Activated CD4-positive, alpha-beta T cell treated with anti-CD3 and anti-CD28 coated beads, Interleukin-2, amount 10 ng/mL, durations not matched to agents 7 days and 5 days (primary cell): Measurements from ENCODE around the gene TPP2. TPM values are rescaled to one million over a fixed set of nuclear protein-coding genes. Genes with fewer than 3 reads are reported as not detected.

Experiments used
- CTCF ChIA-PET: fragments of 350-600 bp; sonication (Branson Sonifier 250); formaldehyde crosslinking; loops from one replicate; lab custom pipeline; 2021; ENCODE audit warnings: antibody characterized with exemption; lab: Charles Lee
- POLR2A ChIA-PET: fragments of 350-600 bp; sonication (Branson Sonifier 250); formaldehyde crosslinking; loops from one replicate; lab custom pipeline; 2021; ENCODE audit warnings: antibody characterized with exemption; lab: Charles Lee
- DNase-seq: peaks from one replicate; pipeline ENCODE4 v3.0.0-alpha.2; 2020
- H3K27ac Mint-ChIP-seq: one replicate; pipeline ENCODE4 v1.8.0; 2021; ENCODE audit warnings: mild to moderate bottlenecking, moderate library complexity, mixed read lengths
- H3K27me3 Mint-ChIP-seq: one replicate; pipeline ENCODE4 v1.8.0; 2021; ENCODE audit warnings: mixed read lengths
- H3K36me3 Mint-ChIP-seq: one replicate; pipeline ENCODE4 v1.8.0; 2021; ENCODE audit warnings: low read depth, mixed read lengths
- H3K4me1 Mint-ChIP-seq: one replicate; pipeline ENCODE4 v1.8.0; 2021; ENCODE audit warnings: mixed read lengths
- H3K4me3 Mint-ChIP-seq: one replicate; pipeline ENCODE4 v1.8.0; 2021; ENCODE audit warnings: mild to moderate bottlenecking, moderate library complexity, mixed read lengths
- H3K9me3 Mint-ChIP-seq: one replicate; pipeline ENCODE4 v1.8.0; 2021; ENCODE audit warnings: mixed read lengths
- total RNA-seq, 2 experiments: library from RNA; stranded (reverse); gene quantifications; one replicate each; pipeline ENCODE4 v1.2.3, GENCODE V29; 2021

Gene TPP2
- total RNA-seq, 2 experiments from 2014 or later = 95.9 to 115 TPM

DNA sequence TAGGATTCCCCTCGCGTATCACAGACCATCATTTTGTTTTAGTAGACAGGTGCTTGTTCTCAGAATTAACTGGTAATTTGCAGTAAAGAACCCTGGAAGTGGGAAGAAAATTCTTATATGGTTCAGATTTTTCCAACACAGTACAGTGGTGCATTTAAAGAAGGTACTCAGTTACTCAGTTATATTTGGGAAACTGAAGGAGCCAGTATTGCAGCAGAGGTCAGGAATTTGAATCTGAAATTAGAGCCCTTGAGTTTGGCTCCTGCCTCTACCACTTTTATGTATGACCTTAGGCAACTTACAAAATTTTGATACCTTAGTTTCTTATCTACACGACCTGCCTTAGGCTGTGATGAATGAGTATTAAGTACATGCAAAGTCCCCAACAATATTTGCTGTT, 78.3 kb downstream of the TPP2 start:
- no peak overlapping the region for H3K4me3 Mint-ChIP-seq
- peaks cover 6% of the 10 kb centered on the region for H3K9me3 Mint-ChIP-seq
- no peak overlapping the region for H3K27ac Mint-ChIP-seq
- POLR2A ChIA-PET = no interaction called here
- H3K36me3 Mint-ChIP-seq = peaks cover 69% of the 10 kb centered on the region
- H3K27me3 Mint-ChIP-seq = no peaks in the 10 kb centered on the region
- CTCF ChIA-PET = no interaction called here
- no peak for DNase-seq
- peaks cover 9% of the 10 kb centered on the region for H3K4me1 Mint-ChIP-seq

GRCh38 chr13:102677122-102677521, 80.3 kb downstream of the TPP2 start:
- POLR2A ChIA-PET = no interaction called here
- H3K9me3 Mint-ChIP-seq = no peaks in the 10 kb centered on the region
- no peaks in the 10 kb centered on the region for H3K27me3 Mint-ChIP-seq
- peaks cover 22% of the 10 kb centered on the region for H3K4me1 Mint-ChIP-seq
- H3K27ac Mint-ChIP-seq = no peak overlapping the region
- no peak for DNase-seq
- CTCF ChIA-PET = interaction anchor here (0.8 to 1.7 kb wide), 3 partner anchors 18 to 42 kb away, joined by 3 to 4 read pairs (median 3); no protein-coding TSS in a partner anchor
- H3K4me3 Mint-ChIP-seq = no peak overlapping the region
- H3K36me3 Mint-ChIP-seq = peaks cover 66% of the 10 kb centered on the region

GRCh38 chr13:102678339-102679107, 81.7 kb downstream of the TPP2 start:
- H3K36me3 Mint-ChIP-seq = peaks cover 55% of the 10 kb centered on the region
- no peak overlapping the region for H3K27ac Mint-ChIP-seq
- H3K4me3 Mint-ChIP-seq = no peak overlapping the region
- no peaks in the 10 kb centered on the region for H3K9me3 Mint-ChIP-seq
- peaks cover 26% of the 10 kb centered on the region for H3K4me1 Mint-ChIP-seq
- CTCF ChIA-PET = interaction anchor here (0.7 kb wide), 2 partner anchors 87 to 167 kb away, joined by 3 to 5 read pairs; partner anchors contain the start of gene ERCC5
- no peaks in the 10 kb centered on the region for H3K27me3 Mint-ChIP-seq
- no peak for DNase-seq
- POLR2A ChIA-PET = no interaction called here

- H3K36me3 Mint-ChIP-seq = peaks cover 47% of the 10 kb centered on the region
- no peak for DNase-seq
- no peaks in the 10 kb centered on the region for H3K9me3 Mint-ChIP-seq
- peaks cover 26% of the 10 kb centered on the region for H3K4me1 Mint-ChIP-seq
- no peaks in the 10 kb centered on the region for H3K27me3 Mint-ChIP-seq
- ChIA-PET CTCF (interaction anchor here (1.3 kb wide), 1 partner anchor 22 kb away, joined by 3 read pairs; no protein-coding TSS in a partner anchor), POLR2A (no interaction called here)
- H3K4me3 Mint-ChIP-seq = no peak overlapping the region
- no peak overlapping the region for H3K27ac Mint-ChIP-seq
Observed at GRCh38 chr13:102679449-102680132, 82.8 kb downstream of the TPP2 start.

- Mint-ChIP-seq H3K9me3 (no peaks in the 10 kb centered on the region), H3K36me3 (peaks cover 43% of the 10 kb centered on the region), H3K27me3 (no peaks in the 10 kb centered on the region), H3K27ac (peak overlapping the region; percentile 58), H3K4me3 (no peak overlapping the region), H3K4me1 (peaks cover 26% of the 10 kb centered on the region)
- ChIA-PET POLR2A (no interaction called here), CTCF (interaction anchor here (1.3 kb wide), 1 partner anchor 23 kb away, joined by 3 read pairs; no protein-coding TSS in a partner anchor)
- DNase-seq = no peak
Observed at GRCh38 chr13:102680133-102680717, 83.4 kb downstream of the TPP2 start.

DNA sequence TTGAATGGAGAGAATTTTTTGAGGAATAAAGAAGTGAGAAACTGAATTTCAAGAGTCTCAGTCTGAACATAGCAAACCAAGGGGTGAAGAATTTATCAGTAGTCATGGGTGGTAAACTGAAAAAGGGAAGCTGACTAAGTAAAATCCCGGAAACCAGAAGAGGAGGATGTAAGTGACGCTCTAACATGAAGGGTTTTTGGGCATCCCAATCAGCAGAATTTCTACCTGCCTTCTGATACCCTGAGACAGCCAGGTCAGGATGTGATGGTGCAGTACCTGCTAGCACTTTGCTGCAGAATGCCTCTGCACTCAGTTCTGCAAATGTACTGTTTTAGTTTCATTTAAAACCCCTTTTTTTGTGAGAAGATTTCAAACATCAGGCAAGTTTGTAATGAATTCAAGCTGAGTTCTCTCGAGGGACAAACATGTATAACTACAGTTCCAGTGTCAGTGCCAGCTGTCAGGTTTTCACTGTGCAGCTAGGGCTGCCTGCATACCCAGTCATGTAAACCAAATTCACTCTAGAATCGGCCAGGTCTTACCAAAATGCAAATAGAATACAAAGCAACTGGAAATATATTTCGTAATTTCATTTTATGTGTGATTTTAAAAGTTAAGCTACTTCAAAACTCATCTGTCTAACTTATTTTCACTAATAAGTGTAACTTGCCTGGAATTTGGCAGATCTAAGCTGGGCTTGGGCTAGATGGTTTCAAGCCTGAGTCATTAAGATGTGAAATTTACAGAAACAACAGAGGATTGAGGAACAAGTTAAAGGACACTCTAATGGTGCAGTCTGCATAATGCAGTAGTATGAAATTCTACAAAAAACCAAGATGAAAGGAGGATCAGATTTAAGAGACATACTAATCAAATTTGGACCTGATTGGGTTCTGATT, 84.3 kb downstream of the TPP2 start:
- H3K36me3 Mint-ChIP-seq = peaks cover 38% of the 10 kb centered on the region
- H3K27ac Mint-ChIP-seq = peak overlapping the region; percentile 58
- no peaks in the 10 kb centered on the region for H3K9me3 Mint-ChIP-seq
- POLR2A ChIA-PET = no interaction called here
- H3K4me3 Mint-ChIP-seq = no peak overlapping the region
- no peaks in the 10 kb centered on the region for H3K27me3 Mint-ChIP-seq
- CTCF ChIA-PET = no interaction called here
- peaks cover 30% of the 10 kb centered on the region for H3K4me1 Mint-ChIP-seq
- no peak for DNase-seq

DNA sequence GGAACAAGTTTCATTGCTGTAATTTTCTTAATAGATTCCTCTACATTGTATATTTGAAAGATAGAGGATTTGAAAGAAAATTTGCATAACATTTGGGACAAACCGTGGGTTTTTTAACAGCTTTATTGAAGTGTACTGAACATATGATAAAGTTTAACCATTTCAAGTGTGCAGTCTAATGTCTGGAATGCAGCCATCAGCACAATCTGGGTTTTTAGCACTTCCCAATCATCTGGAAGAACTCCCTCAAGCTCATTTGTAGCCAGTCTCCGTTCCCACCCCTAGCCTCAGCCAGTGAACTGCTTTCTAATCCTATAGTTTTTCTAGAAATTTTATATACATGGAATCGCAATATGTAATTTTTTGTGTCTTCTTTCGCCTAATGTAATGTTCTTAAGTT, 85.4 kb downstream of the TPP2 start:
- CTCF ChIA-PET = interaction anchor here (0.8 kb wide), 1 partner anchor 13 kb away, joined by 3 read pairs; no protein-coding TSS in a partner anchor
- POLR2A ChIA-PET = no interaction called here
- no peak overlapping the region for H3K4me3 Mint-ChIP-seq
- H3K27me3 Mint-ChIP-seq = no peaks in the 10 kb centered on the region
- no peaks in the 10 kb centered on the region for H3K9me3 Mint-ChIP-seq
- peaks cover 35% of the 10 kb centered on the region for H3K4me1 Mint-ChIP-seq
- peaks cover 27% of the 10 kb centered on the region for H3K36me3 Mint-ChIP-seq
- no peak overlapping the region for H3K27ac Mint-ChIP-seq
- no peak for DNase-seq

GRCh38 chr13:102682727-102683126, 85.9 kb downstream of the TPP2 start:
- H3K9me3 Mint-ChIP-seq = no peaks in the 10 kb centered on the region

GRCh38 chr13:102683637-102684036, 86.9 kb downstream of the TPP2 start:
- Mint-ChIP-seq H3K36me3 (peaks cover 19% of the 10 kb centered on the region), H3K4me3 (no peak overlapping the region), H3K4me1 (peaks cover 35% of the 10 kb centered on the region), H3K27me3 (peaks cover 1% of the 10 kb centered on the region), H3K9me3 (no peaks in the 10 kb centered on the region), H3K27ac (no peak overlapping the region)
- no peak for DNase-seq
- CTCF ChIA-PET = interaction anchor here (0.7 kb wide), 1 partner anchor 492 kb away, joined by 3 read pairs; no protein-coding TSS in a partner anchor
- POLR2A ChIA-PET = no interaction called here

More at GRCh38 chr13:102682727-102683126, 85.9 kb downstream of the TPP2 start:
- H3K27me3 Mint-ChIP-seq = peaks cover under 1% of the 10 kb centered on the region
- no peak for DNase-seq
- CTCF ChIA-PET = interaction anchor here (0.8 kb wide), 1 partner anchor 14 kb away, joined by 3 read pairs; no protein-coding TSS in a partner anchor
- POLR2A ChIA-PET = no interaction called here
- H3K36me3 Mint-ChIP-seq = peaks cover 22% of the 10 kb centered on the region
- H3K4me3 Mint-ChIP-seq = no peak overlapping the region
- H3K4me1 Mint-ChIP-seq = peaks cover 35% of the 10 kb centered on the region
- H3K27ac Mint-ChIP-seq = no peak overlapping the region

DNA sequence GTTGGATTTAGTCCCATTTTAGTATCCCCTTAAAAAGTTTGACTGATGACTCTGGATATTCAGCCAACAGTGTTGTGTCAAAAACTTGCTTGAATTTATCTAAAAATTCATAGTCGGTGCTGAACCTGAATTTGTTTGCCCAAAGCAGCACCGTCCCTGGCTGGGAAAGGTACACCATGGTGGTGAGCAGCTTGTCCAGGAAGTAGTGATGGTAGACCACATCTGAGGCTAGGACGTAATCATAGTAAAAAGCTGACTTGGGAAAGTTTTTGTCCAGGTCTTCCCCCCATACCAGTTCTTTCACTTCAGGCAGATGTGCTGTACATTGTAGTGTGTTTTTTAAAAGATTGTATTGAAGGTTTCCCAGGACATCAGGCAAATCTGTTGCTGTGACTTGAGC, 89.2 kb downstream of the TPP2 start:
- H3K9me3 Mint-ChIP-seq = no peaks in the 10 kb centered on the region
- peaks cover 2% of the 10 kb centered on the region for H3K36me3 Mint-ChIP-seq
- CTCF ChIA-PET = no interaction called here
- no peak overlapping the region for H3K27ac Mint-ChIP-seq
- peaks cover 11% of the 10 kb centered on the region for H3K27me3 Mint-ChIP-seq
- H3K4me1 Mint-ChIP-seq = peaks cover 16% of the 10 kb centered on the region
- no peak for DNase-seq
- POLR2A ChIA-PET = no interaction called here
- no peak overlapping the region for H3K4me3 Mint-ChIP-seq

DNA sequence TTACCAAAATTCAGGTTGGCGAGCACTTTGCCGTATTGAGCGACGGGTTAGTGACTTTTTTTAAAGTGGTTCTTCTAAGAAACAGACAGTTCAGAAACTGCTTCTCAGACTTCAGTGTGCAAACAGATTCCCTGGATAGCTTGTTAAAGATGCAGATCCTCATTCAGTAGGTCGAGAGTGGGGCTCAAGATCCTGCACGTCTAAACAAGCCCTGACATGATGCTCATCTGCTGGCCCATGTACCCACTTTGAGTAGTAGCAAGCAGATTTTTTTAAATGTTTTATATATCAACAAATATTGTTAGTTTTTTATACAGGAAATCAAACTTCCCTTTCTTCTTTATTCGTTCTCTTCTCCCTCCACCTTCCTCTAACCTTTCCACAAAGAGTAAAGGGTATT, 90.7 kb downstream of the TPP2 start:
- ChIA-PET CTCF (no interaction called here), POLR2A (no interaction called here)
- Mint-ChIP-seq H3K27me3 (peaks cover 18% of the 10 kb centered on the region), H3K4me1 (peaks cover 10% of the 10 kb centered on the region), H3K27ac (no peak overlapping the region), H3K9me3 (no peaks in the 10 kb centered on the region), H3K36me3 (no peaks in the 10 kb centered on the region), H3K4me3 (no peak overlapping the region)
- DNase-seq = no peak
